DND-41 (cell line): Measurements from ENCODE around the gene ATG9B.

ENCODE experiments used
- EZH2 ChIP-seq: IDR thresholded peaks from 3 replicates; pipeline ENCODE4 v1.6.1; 2012; ENCODE audit warnings: borderline replicate concordance, low read depth, mild to moderate bottlenecking, moderate library complexity, low read length, inconsistent platforms; ENCODE audit not compliant: severe bottlenecking
- TF ChIP-seq, protein P1 (sequence below): IDR thresholded peaks from 2 replicates; pipeline ENCODE4 v1.5.1; 2012; ENCODE audit warnings: borderline replicate concordance, low read length, moderate library complexity, mild to moderate bottlenecking; ENCODE audit not compliant: poor library complexity, severe bottlenecking; ENCODE audit errors: extremely low read depth

DNA sequence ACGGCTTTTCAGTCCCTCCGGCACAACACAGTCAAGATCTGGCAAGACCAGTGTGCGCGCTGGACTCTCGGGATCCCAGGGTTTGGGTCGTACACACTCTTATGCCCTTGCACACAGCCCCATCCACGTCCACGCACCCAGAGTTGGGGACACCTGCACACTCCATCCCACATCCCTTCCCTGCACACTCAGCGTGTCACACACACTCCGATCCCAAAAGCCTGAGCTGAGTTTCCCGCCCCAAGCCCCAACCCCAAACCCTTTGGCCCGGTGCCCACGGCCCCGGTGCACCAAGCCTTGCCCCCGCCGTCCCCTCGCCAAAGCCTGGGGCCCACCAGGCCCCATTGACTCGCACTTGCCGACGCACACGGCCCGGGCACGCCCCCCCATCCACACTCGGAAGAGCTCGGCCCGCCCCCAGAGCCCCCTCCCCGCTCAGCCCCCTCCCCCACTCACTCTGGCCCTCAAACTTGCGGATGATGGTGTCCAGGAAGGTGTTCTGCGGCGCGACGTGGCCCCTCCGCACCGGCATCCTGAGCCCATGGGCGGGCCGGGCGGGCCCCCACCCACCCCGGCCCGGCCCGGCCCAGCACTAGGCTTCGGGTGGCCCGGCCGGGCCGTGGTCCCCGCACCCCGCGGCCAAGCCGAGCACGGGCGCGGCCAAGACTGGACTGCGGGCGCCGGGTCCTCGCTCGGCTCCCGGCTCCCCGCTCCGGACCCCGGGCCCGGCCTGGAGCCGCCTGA lies 46.7 kb downstream of the ATG9B start:
- TF ChIP-seq EZH2: no peak
- TF ChIP-seq, protein P1, sequence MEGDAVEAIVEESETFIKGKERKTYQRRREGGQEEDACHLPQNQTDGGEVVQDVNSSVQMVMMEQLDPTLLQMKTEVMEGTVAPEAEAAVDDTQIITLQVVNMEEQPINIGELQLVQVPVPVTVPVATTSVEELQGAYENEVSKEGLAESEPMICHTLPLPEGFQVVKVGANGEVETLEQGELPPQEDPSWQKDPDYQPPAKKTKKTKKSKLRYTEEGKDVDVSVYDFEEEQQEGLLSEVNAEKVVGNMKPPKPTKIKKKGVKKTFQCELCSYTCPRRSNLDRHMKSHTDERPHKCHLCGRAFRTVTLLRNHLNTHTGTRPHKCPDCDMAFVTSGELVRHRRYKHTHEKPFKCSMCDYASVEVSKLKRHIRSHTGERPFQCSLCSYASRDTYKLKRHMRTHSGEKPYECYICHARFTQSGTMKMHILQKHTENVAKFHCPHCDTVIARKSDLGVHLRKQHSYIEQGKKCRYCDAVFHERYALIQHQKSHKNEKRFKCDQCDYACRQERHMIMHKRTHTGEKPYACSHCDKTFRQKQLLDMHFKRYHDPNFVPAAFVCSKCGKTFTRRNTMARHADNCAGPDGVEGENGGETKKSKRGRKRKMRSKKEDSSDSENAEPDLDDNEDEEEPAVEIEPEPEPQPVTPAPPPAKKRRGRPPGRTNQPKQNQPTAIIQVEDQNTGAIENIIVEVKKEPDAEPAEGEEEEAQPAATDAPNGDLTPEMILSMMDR: no peak
